Activated CD4-positive, alpha-beta T cell treated with anti-CD3 and anti-CD28 coated beads, Interleukin-2, amount 10 ng/mL, durations not matched to agents 7 days and 5 days (primary cell): ENCODE data around the gene AP4M1. TPM values are rescaled to one million over a fixed set of nuclear protein-coding genes. Genes with fewer than 3 reads are reported as not detected.
"Not testable (repeated sequence)": the region's sequence is repeated elsewhere in the genome, so short reads cannot be mapped to it uniquely, and the experiment has no call there.

ENCODE experiments used
- CTCF ChIA-PET: fragments of 350-600 bp; sonication (Branson Sonifier 250); formaldehyde crosslinking; loops from one replicate; lab custom pipeline; 2021; ENCODE audit warnings: antibody characterized with exemption; lab: Charles Lee
- POLR2A ChIA-PET: fragments of 350-600 bp; sonication (Branson Sonifier 250); formaldehyde crosslinking; loops from one replicate; lab custom pipeline; 2021; ENCODE audit warnings: antibody characterized with exemption; lab: Charles Lee
- DNase-seq: peaks from one replicate; pipeline ENCODE4 v3.0.0-alpha.2; 2020
- H3K27ac Mint-ChIP-seq: one replicate; pipeline ENCODE4 v1.8.0; 2021; ENCODE audit warnings: mild to moderate bottlenecking, moderate library complexity, mixed read lengths
- H3K27me3 Mint-ChIP-seq: one replicate; pipeline ENCODE4 v1.8.0; 2021; ENCODE audit warnings: mixed read lengths
- H3K36me3 Mint-ChIP-seq: one replicate; pipeline ENCODE4 v1.8.0; 2021; ENCODE audit warnings: low read depth, mixed read lengths
- H3K4me1 Mint-ChIP-seq: one replicate; pipeline ENCODE4 v1.8.0; 2021; ENCODE audit warnings: mixed read lengths
- H3K4me3 Mint-ChIP-seq: one replicate; pipeline ENCODE4 v1.8.0; 2021; ENCODE audit warnings: mild to moderate bottlenecking, moderate library complexity, mixed read lengths
- H3K9me3 Mint-ChIP-seq: one replicate; pipeline ENCODE4 v1.8.0; 2021; ENCODE audit warnings: mixed read lengths
- total RNA-seq, 2 experiments: library from RNA; stranded (reverse); gene quantifications; one replicate each; pipeline ENCODE4 v1.2.3, GENCODE V29; 2021

Gene AP4M1
- total RNA-seq, 2 experiments from 2014 or later = 13.1 to 14.1 TPM

- Mint-ChIP-seq H3K27ac (peak overlapping the region; percentile 89), H3K9me3 (no peaks in the 10 kb centered on the region), H3K36me3 (peaks cover 19% of the 10 kb centered on the region), H3K4me3 (peak overlapping the region; percentile 100), H3K27me3 (no peaks in the 10 kb centered on the region), H3K4me1 (peaks cover 55% of the 10 kb centered on the region)
- peak; percentile 23 for DNase-seq
- CTCF ChIA-PET = interaction anchor here (0.5 to 5.9 kb wide), 11 partner anchors 6 to 1237 kb away, joined by 3 to 39 read pairs (median 4); partner anchors contain the start of genes CNPY4 and MCM7
- POLR2A ChIA-PET = no interaction called here
Observed at GRCh38 chr7:100127866-100128636, 26.6 kb downstream of the AP4M1 start.

DNA sequence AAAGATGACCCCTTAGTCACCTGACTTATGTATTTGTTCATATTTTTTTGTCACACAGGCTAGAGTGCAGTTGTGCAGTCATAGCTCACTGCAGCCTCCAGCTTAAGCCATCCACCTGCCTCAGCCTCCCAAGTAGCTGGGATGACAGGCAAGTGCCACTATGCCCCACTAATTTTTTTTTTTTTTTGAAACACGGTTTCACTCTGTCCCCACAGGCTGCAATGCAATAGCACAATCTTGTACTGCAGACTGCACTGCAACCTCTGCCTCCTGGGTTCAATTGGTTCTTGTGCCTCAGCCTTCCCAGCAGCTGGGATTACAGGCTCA is 27.2 kb downstream of the AP4M1 start:
- DNase-seq = no peak
- H3K36me3 Mint-ChIP-seq = peaks cover 19% of the 10 kb centered on the region
- ChIA-PET CTCF (interaction anchor here (0.6 to 5.9 kb wide), 8 partner anchors 7 to 1238 kb away, joined by 3 to 39 read pairs (median 4); partner anchors contain the start of genes CNPY4 and MCM7), POLR2A (no interaction called here)
- no peaks in the 10 kb centered on the region for H3K9me3 Mint-ChIP-seq
- peaks cover 55% of the 10 kb centered on the region for H3K4me1 Mint-ChIP-seq
- peak overlapping the region; percentile 100 for H3K4me3 Mint-ChIP-seq
- H3K27ac Mint-ChIP-seq = peak overlapping the region; percentile 89
- H3K27me3 Mint-ChIP-seq = no peaks in the 10 kb centered on the region

DNA sequence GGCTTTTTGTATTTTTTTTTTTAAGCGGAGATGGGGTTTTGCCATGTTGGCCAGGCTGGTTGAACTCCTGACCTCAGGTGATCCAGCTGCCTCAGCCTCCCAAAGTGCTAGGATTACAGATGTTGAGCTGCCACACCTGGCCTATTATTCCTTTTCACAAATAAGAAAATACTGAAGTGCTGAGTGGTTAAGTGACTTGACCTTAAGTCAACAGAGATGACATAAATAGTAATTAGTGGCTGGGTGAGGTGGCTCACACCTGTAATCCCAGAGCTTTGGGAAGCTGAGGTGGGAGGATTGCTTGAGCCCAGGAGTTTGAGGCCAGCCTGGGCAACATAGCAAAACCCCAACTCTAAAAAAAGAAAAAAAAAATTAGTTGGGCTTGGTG is 28.8 kb downstream of the AP4M1 start:
- H3K4me3 Mint-ChIP-seq, POLR2A ChIA-PET, H3K9me3 Mint-ChIP-seq, H3K36me3 Mint-ChIP-seq, DNase-seq, H3K27ac Mint-ChIP-seq, H3K27me3 Mint-ChIP-seq: not testable (repeated sequence)
- CTCF ChIA-PET = interaction anchor here (0.7 to 5.9 kb wide), 18 partner anchors 8 to 299 kb away, joined by 3 to 39 read pairs (median 4); partner anchors contain the start of genes CNPY4, GPC2, LAMTOR4 and MEPCE
- peaks cover 44% of the 10 kb centered on the region for H3K4me1 Mint-ChIP-seq

DNA sequence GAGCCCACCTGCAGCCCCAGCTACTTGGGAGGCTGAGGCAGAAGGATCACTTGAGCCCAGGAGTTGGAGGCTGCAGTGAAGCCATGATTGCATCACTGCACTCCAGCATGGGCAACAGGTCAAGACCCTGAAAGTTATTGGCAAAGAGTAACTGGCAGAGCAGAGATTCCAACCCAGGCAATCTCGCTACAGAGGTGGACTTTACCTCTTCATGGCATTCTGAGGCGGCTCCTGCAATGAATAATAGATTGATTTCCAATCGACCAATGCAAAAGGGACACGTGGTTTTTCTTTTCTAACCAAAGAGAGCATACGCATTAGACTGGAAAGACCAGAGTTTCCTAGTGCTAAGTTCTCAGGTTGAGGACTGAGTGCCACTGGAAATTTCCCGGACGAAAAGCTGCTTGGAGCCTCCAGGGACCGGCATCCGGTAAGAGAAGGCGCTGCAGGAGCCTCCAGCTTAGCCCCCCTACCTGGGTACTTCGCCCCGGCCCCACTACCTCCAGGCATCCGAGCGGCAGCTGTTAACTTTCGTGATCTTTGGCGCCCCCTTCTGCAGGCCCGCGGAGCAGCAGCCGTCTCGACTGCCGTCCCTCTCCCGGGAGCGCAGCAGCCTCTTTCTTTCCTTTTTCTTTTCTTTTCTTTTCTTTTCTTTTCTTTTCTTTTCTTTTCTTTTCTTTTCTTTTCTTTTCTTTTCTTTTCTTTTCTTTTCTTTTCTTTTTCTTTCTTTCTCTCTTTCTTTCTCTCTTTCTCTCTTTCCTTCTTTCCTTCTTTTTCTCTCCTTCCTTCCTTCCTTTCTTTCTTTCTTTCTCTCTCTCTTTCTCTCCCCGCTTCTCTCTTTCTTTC is 29.4 kb downstream of the AP4M1 start:
- H3K27ac Mint-ChIP-seq = no peak overlapping the region
- peak; percentile 89 for DNase-seq
- peaks cover 8% of the 10 kb centered on the region for H3K36me3 Mint-ChIP-seq
- no peaks in the 10 kb centered on the region for H3K27me3 Mint-ChIP-seq
- ChIA-PET POLR2A (no interaction called here), CTCF (interaction anchor here (0.6 to 5.9 kb wide), 25 partner anchors 9 to 468 kb away, joined by 3 to 39 read pairs (median 3); partner anchors contain the start of genes AP4M1, CNPY4, GPC2 and LAMTOR4)
- H3K4me1 Mint-ChIP-seq = peaks cover 39% of the 10 kb centered on the region
- peak overlapping the region; percentile 32 for H3K4me3 Mint-ChIP-seq
- no peaks in the 10 kb centered on the region for H3K9me3 Mint-ChIP-seq

- DNase-seq = no peak
- peaks cover 28% of the 10 kb centered on the region for H3K4me1 Mint-ChIP-seq
- H3K27me3 Mint-ChIP-seq = no peaks in the 10 kb centered on the region
- POLR2A ChIA-PET = no interaction called here
- peak overlapping the region; percentile 48 for H3K27ac Mint-ChIP-seq
- no peaks in the 10 kb centered on the region for H3K9me3 Mint-ChIP-seq
- CTCF ChIA-PET = interaction anchor here (0.6 to 5.9 kb wide), 22 partner anchors 9 to 291 kb away, joined by 3 to 39 read pairs (median 4); partner anchors contain the start of genes CNPY4, GPC2, LAMTOR4 and PVRIG
- H3K4me3 Mint-ChIP-seq = no peak overlapping the region
- no peaks in the 10 kb centered on the region for H3K36me3 Mint-ChIP-seq
Observed at GRCh38 chr7:100132126-100132525, 30.7 kb downstream of the AP4M1 start.

GRCh38 chr7:100132697-100133151 is 31.3 kb downstream of the AP4M1 start:
- H3K4me1 Mint-ChIP-seq = peaks cover 30% of the 10 kb centered on the region
- DNase-seq = peak; percentile 77
- no peaks in the 10 kb centered on the region for H3K9me3 Mint-ChIP-seq
- H3K27ac Mint-ChIP-seq = peak overlapping the region; percentile 48
- H3K36me3 Mint-ChIP-seq = no peaks in the 10 kb centered on the region
- no peak overlapping the region for H3K4me3 Mint-ChIP-seq
- ChIA-PET POLR2A (no interaction called here), CTCF (interaction anchor here (0.5 to 5.9 kb wide), 33 partner anchors 8 to 304 kb away, joined by 3 to 39 read pairs (median 4); partner anchors contain the start of genes AP4M1, CNPY4, GJC3 and GPC2)
- H3K27me3 Mint-ChIP-seq = no peaks in the 10 kb centered on the region

DNA sequence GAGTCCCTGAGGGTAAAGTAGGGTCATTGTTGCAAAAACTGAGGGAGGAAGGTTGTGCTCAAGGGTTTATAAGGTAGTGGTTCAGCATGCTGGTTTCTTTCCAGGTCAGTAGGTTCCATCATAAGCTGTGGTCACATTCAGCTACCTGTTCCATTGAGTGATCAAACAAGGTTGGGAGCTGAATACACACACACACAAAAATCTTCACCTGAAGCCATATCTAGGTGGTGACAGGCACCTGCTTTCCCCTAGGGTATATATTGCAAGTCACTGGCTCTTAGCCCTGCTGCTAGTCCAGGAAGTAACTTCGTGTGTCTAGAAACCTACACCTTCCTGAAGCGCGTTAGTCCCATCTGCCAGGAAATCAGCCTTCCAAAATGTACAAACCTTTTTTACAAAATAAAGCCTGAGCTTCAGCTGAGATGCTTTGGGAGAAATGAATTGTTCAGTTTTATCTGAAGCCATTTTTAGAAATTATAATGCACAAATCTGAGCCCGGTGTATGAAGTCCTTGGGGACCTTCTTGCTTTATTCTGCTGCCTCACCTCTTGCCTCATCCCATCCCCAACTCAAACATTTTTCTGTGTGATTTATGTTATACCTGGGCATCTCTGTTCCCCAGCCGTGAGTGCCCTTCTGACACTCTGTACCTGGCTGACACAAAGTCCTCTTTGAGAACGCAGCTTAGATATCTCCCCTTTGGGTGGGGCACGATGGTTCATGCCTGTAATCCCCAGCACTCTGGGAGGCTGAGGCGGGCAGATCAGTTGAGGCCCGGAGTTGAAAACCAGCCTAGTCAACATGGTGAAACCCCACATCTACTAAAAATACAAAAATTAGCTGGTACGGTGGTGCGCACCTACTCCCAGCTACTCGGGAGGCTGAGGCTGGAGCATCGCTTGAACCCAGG is 36.7 kb downstream of the AP4M1 start:
- peaks cover 16% of the 10 kb centered on the region for H3K4me1 Mint-ChIP-seq
- H3K27me3 Mint-ChIP-seq = no peaks in the 10 kb centered on the region
- DNase-seq = no peak
- H3K9me3 Mint-ChIP-seq = no peaks in the 10 kb centered on the region
- H3K27ac Mint-ChIP-seq = peak overlapping the region; percentile 64
- H3K36me3 Mint-ChIP-seq = no peaks in the 10 kb centered on the region
- no peak overlapping the region for H3K4me3 Mint-ChIP-seq
- POLR2A ChIA-PET = no interaction called here
- CTCF ChIA-PET = interaction anchor here (0.6 to 1.7 kb wide), 6 partner anchors 11 to 1103 kb away, joined by 3 to 4 read pairs (median 3); partner anchors contain the start of gene LAMTOR4

GRCh38 chr7:100141555-100141949 is 40.1 kb downstream of the AP4M1 start:
- no peaks in the 10 kb centered on the region for H3K9me3 Mint-ChIP-seq
- POLR2A ChIA-PET = no interaction called here
- peaks cover 16% of the 10 kb centered on the region for H3K4me1 Mint-ChIP-seq
- DNase-seq = no peak
- CTCF ChIA-PET = interaction anchor here (0.8 to 3.0 kb wide), 5 partner anchors 9 to 23 kb away, joined by 3 to 15 read pairs (median 5); no protein-coding TSS in a partner anchor
- H3K36me3 Mint-ChIP-seq = no peaks in the 10 kb centered on the region
- H3K27me3 Mint-ChIP-seq = no peaks in the 10 kb centered on the region
- no peak overlapping the region for H3K4me3 Mint-ChIP-seq
- no peak overlapping the region for H3K27ac Mint-ChIP-seq

DNA sequence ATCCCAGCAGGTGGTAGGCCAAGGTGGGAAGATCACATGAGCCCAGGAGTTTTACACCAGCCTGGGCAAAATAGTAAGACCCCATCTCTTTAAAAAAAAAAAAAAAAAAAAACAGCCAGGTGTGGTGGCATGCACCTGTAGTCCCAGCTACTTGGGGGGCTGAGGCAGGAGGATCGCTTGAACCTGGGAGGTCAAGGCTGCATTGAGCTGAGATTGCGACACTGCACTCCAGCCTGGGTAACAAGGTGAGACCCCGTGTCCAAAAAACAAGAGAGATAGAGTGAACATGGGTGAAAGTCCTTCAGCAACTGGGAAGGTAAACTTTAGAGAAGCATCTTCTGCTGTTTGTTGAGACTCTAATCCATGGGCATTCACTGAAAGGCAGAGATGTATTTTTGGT is 41.0 kb downstream of the AP4M1 start:
- no peak overlapping the region for H3K4me3 Mint-ChIP-seq
- no peaks in the 10 kb centered on the region for H3K9me3 Mint-ChIP-seq
- no peak overlapping the region for H3K27ac Mint-ChIP-seq
- no peaks in the 10 kb centered on the region for H3K27me3 Mint-ChIP-seq
- CTCF ChIA-PET = interaction anchor here (1.0 to 3.0 kb wide), 3 partner anchors 10 to 22 kb away, joined by 3 to 15 read pairs (median 5); no protein-coding TSS in a partner anchor
- H3K4me1 Mint-ChIP-seq = peaks cover 16% of the 10 kb centered on the region
- no peaks in the 10 kb centered on the region for H3K36me3 Mint-ChIP-seq
- POLR2A ChIA-PET = no interaction called here
- DNase-seq = no peak

- H3K9me3 Mint-ChIP-seq, H3K27me3 Mint-ChIP-seq, H3K27ac Mint-ChIP-seq, DNase-seq, H3K4me3 Mint-ChIP-seq: not testable (repeated sequence)
- Mint-ChIP-seq H3K4me1 (peaks cover 25% of the 10 kb centered on the region), H3K36me3 (peaks cover 12% of the 10 kb centered on the region)
- ChIA-PET POLR2A (interaction anchor here (0.7 kb wide), 1 partner anchor 11 kb away, joined by 3 read pairs; no protein-coding TSS in a partner anchor), CTCF (interaction anchor here (1.1 to 3.5 kb wide), 3 partner anchors 12 to 15 kb away, joined by 4 to 17 read pairs (median 10); no protein-coding TSS in a partner anchor)
Observed at GRCh38 chr7:100146350-100146749, 44.9 kb downstream of the AP4M1 start.

GRCh38 chr7:100147278-100147677 is 45.8 kb downstream of the AP4M1 start:
- CTCF ChIA-PET = interaction anchor here (1.1 to 3.5 kb wide), 3 partner anchors 11 to 17 kb away, joined by 4 to 17 read pairs (median 9); no protein-coding TSS in a partner anchor
- Mint-ChIP-seq H3K27me3 (no peaks in the 10 kb centered on the region), H3K27ac (no peak overlapping the region), H3K4me3 (no peak overlapping the region), H3K9me3 (no peaks in the 10 kb centered on the region), H3K4me1 (peaks cover 30% of the 10 kb centered on the region), H3K36me3 (peaks cover 18% of the 10 kb centered on the region)
- POLR2A ChIA-PET = no interaction called here
- DNase-seq = no peak
